ENCODE results near the gene ZNF283.
"Not testable (repeated sequence)": the region's sequence is repeated elsewhere in the genome, so short reads cannot be mapped to it uniquely, and the experiment has no call there.

Gene ZNF283

GRCh38 chr19:43817454-43817853, 9.7 kb upstream of the ZNF283 start:
- H3K9me3 ChIP-seq (ENCODE audit: control insufficient read depth, insufficient read depth, low read length); H3K36me3 ChIP-seq (ENCODE audit: control insufficient read depth, insufficient read depth, low read length); H3K4me3 ChIP-seq (ENCODE audit: low read depth, low read length); H3K4me1 ChIP-seq (ENCODE audit: control insufficient read depth, insufficient read depth, low read length); H3K27ac ChIP-seq (ENCODE audit: low read depth, low read length); H3K9ac ChIP-seq (ENCODE audit: low read depth, low read length): not testable (repeated sequence)
- H3K27me3 ChIP-seq (ENCODE audit: control insufficient read depth, insufficient read depth, low read length) = peaks cover 11% of the 10 kb centered on the region

GRCh38 chr19:43818500-43818899, 8.6 kb upstream of the ZNF283 start:
- peaks cover 9% of the 10 kb centered on the region; the same call in 1 of the 2 replicates for H3K9me3 ChIP-seq (ENCODE audit: control insufficient read depth, insufficient read depth, low read length)
- peaks cover 11% of the 10 kb centered on the region for H3K27me3 ChIP-seq (ENCODE audit: control insufficient read depth, insufficient read depth, low read length)
- H3K27ac ChIP-seq (ENCODE audit: low read depth, low read length) = no peak overlapping the region
- H3K4me3 ChIP-seq (ENCODE audit: low read depth, low read length) = no peak overlapping the region
- no peak overlapping the region for H3K9ac ChIP-seq (ENCODE audit: low read depth, low read length)
- no peaks in the 10 kb centered on the region for H3K4me1 ChIP-seq (ENCODE audit: control insufficient read depth, insufficient read depth, low read length)
- H3K36me3 ChIP-seq (ENCODE audit: control insufficient read depth, insufficient read depth, low read length) = no peaks in the 10 kb centered on the region

GRCh38 chr19:43820098-43820883, 6.8 kb upstream of the ZNF283 start:
- Histone ChIP-seq H3K4me3 (ENCODE audit: low read depth, low read length) (peak overlapping the region; percentile 20; the same call in 1 of the 2 replicates), H3K36me3 (ENCODE audit: control insufficient read depth, insufficient read depth, low read length) (no peaks in the 10 kb centered on the region), H3K4me1 (ENCODE audit: control insufficient read depth, insufficient read depth, low read length) (no peaks in the 10 kb centered on the region), H3K9ac (ENCODE audit: low read depth, low read length) (no peak overlapping the region), H3K27ac (ENCODE audit: low read depth, low read length) (no peak overlapping the region), H3K27me3 (ENCODE audit: control insufficient read depth, insufficient read depth, low read length) (peaks cover 11% of the 10 kb centered on the region), H3K9me3 (ENCODE audit: control insufficient read depth, insufficient read depth, low read length) (peaks cover 9% of the 10 kb centered on the region; the same call in 1 of the 2 replicates)

GRCh38 chr19:43820884-43821215, 6.3 kb upstream of the ZNF283 start:
- no peaks in the 10 kb centered on the region for H3K4me1 ChIP-seq (ENCODE audit: control insufficient read depth, insufficient read depth, low read length)
- no peak overlapping the region for H3K4me3 ChIP-seq (ENCODE audit: low read depth, low read length)
- peaks cover 9% of the 10 kb centered on the region; the same call in 1 of the 2 replicates for H3K9me3 ChIP-seq (ENCODE audit: control insufficient read depth, insufficient read depth, low read length)
- H3K27ac ChIP-seq (ENCODE audit: low read depth, low read length) = no peak overlapping the region
- no peak overlapping the region for H3K9ac ChIP-seq (ENCODE audit: low read depth, low read length)
- no peaks in the 10 kb centered on the region for H3K36me3 ChIP-seq (ENCODE audit: control insufficient read depth, insufficient read depth, low read length)
- peaks cover 11% of the 10 kb centered on the region for H3K27me3 ChIP-seq (ENCODE audit: control insufficient read depth, insufficient read depth, low read length)

- H3K27ac ChIP-seq (ENCODE audit: low read depth, low read length); H3K4me1 ChIP-seq (ENCODE audit: control insufficient read depth, insufficient read depth, low read length); H3K36me3 ChIP-seq (ENCODE audit: control insufficient read depth, insufficient read depth, low read length); H3K9ac ChIP-seq (ENCODE audit: low read depth, low read length); H3K4me3 ChIP-seq (ENCODE audit: low read depth, low read length): not testable (repeated sequence)
- peaks cover 15% of the 10 kb centered on the region for H3K27me3 ChIP-seq (ENCODE audit: control insufficient read depth, insufficient read depth, low read length)
- peaks cover 15% of the 10 kb centered on the region; the same call in 1 of the 2 replicates for H3K9me3 ChIP-seq (ENCODE audit: control insufficient read depth, insufficient read depth, low read length)
Measured at GRCh38 chr19:43823856-43824255, 3.3 kb upstream of the ZNF283 start.

- H3K27me3 ChIP-seq (ENCODE audit: control insufficient read depth, insufficient read depth, low read length) = peaks cover 12% of the 10 kb centered on the region
- not testable (repeated sequence) for H3K9ac ChIP-seq (ENCODE audit: low read depth, low read length); H3K27ac ChIP-seq (ENCODE audit: low read depth, low read length); H3K4me3 ChIP-seq (ENCODE audit: low read depth, low read length); H3K36me3 ChIP-seq (ENCODE audit: control insufficient read depth, insufficient read depth, low read length); H3K4me1 ChIP-seq (ENCODE audit: control insufficient read depth, insufficient read depth, low read length)
- H3K9me3 ChIP-seq (ENCODE audit: control insufficient read depth, insufficient read depth, low read length) = peaks cover 12% of the 10 kb centered on the region; the same call in 1 of the 2 replicates
Measured at GRCh38 chr19:43824572-43824971, 2.5 kb upstream of the ZNF283 start.

GRCh38 chr19:43839139-43839538, 12.0 kb downstream of the ZNF283 start:
- H3K9ac ChIP-seq (ENCODE audit: low read depth, low read length) = no peak overlapping the region
- H3K36me3 ChIP-seq (ENCODE audit: control insufficient read depth, insufficient read depth, low read length) = peaks cover 80% of the 10 kb centered on the region
- no peaks in the 10 kb centered on the region for H3K27me3 ChIP-seq (ENCODE audit: control insufficient read depth, insufficient read depth, low read length)
- H3K9me3 ChIP-seq (ENCODE audit: control insufficient read depth, insufficient read depth, low read length) = peaks cover 69% of the 10 kb centered on the region
- H3K27ac ChIP-seq (ENCODE audit: low read depth, low read length) = no peak overlapping the region
- no peak overlapping the region for H3K4me3 ChIP-seq (ENCODE audit: low read depth, low read length)
- no peaks in the 10 kb centered on the region for H3K4me1 ChIP-seq (ENCODE audit: control insufficient read depth, insufficient read depth, low read length)

- Histone ChIP-seq H3K27me3 (ENCODE audit: control insufficient read depth, insufficient read depth, low read length) (no peaks in the 10 kb centered on the region), H3K9me3 (ENCODE audit: control insufficient read depth, insufficient read depth, low read length) (peaks cover 90% of the 10 kb centered on the region), H3K4me1 (ENCODE audit: control insufficient read depth, insufficient read depth, low read length) (no peaks in the 10 kb centered on the region), H3K4me3 (ENCODE audit: low read depth, low read length) (no peak overlapping the region; the same call in 1 of the 2 replicates), H3K27ac (ENCODE audit: low read depth, low read length) (no peak overlapping the region), H3K36me3 (ENCODE audit: control insufficient read depth, insufficient read depth, low read length) (peaks cover 73% of the 10 kb centered on the region), H3K9ac (ENCODE audit: low read depth, low read length) (no peak overlapping the region)
Measured at GRCh38 chr19:43842007-43842406, 14.9 kb downstream of the ZNF283 start.

GRCh38 chr19:43847246-43847645, 20.1 kb downstream of the ZNF283 start:
- H3K27me3 ChIP-seq (ENCODE audit: control insufficient read depth, insufficient read depth, low read length) = no peaks in the 10 kb centered on the region
- peaks cover 95% of the 10 kb centered on the region for H3K9me3 ChIP-seq (ENCODE audit: control insufficient read depth, insufficient read depth, low read length)
- peak overlapping the region; percentile 41 for H3K27ac ChIP-seq (ENCODE audit: low read depth, low read length)
- no peaks in the 10 kb centered on the region for H3K4me1 ChIP-seq (ENCODE audit: control insufficient read depth, insufficient read depth, low read length)
- H3K9ac ChIP-seq (ENCODE audit: low read depth, low read length) = no peak overlapping the region
- H3K4me3 ChIP-seq (ENCODE audit: low read depth, low read length) = peak overlapping the region; percentile 37; the same call in 1 of the 2 replicates
- peaks cover 46% of the 10 kb centered on the region for H3K36me3 ChIP-seq (ENCODE audit: control insufficient read depth, insufficient read depth, low read length)

GRCh38 chr19:43847884-43848283, 20.8 kb downstream of the ZNF283 start:
- no peak overlapping the region for H3K9ac ChIP-seq (ENCODE audit: low read depth, low read length)
- peaks cover 39% of the 10 kb centered on the region for H3K36me3 ChIP-seq (ENCODE audit: control insufficient read depth, insufficient read depth, low read length)
- peak overlapping the region; percentile 41 for H3K27ac ChIP-seq (ENCODE audit: low read depth, low read length)
- H3K9me3 ChIP-seq (ENCODE audit: control insufficient read depth, insufficient read depth, low read length) = peaks cover 95% of the 10 kb centered on the region
- no peaks in the 10 kb centered on the region for H3K27me3 ChIP-seq (ENCODE audit: control insufficient read depth, insufficient read depth, low read length)
- H3K4me3 ChIP-seq (ENCODE audit: low read depth, low read length) = 0 out of 2 replicates have a peak overlapping the region, but pooled peaks have one; percentile 37
- H3K4me1 ChIP-seq (ENCODE audit: control insufficient read depth, insufficient read depth, low read length) = no peaks in the 10 kb centered on the region

GRCh38 chr19:43848821-43849220, 21.7 kb downstream of the ZNF283 start:
- no peaks in the 10 kb centered on the region for H3K4me1 ChIP-seq (ENCODE audit: control insufficient read depth, insufficient read depth, low read length)
- no peak overlapping the region for H3K27ac ChIP-seq (ENCODE audit: low read depth, low read length)
- no peaks in the 10 kb centered on the region for H3K27me3 ChIP-seq (ENCODE audit: control insufficient read depth, insufficient read depth, low read length)
- peaks cover 89% of the 10 kb centered on the region for H3K9me3 ChIP-seq (ENCODE audit: control insufficient read depth, insufficient read depth, low read length)
- H3K36me3 ChIP-seq (ENCODE audit: control insufficient read depth, insufficient read depth, low read length) = peaks cover 32% of the 10 kb centered on the region
- H3K9ac ChIP-seq (ENCODE audit: low read depth, low read length) = no peak overlapping the region
- peak overlapping the region; percentile 19; the same call in 1 of the 2 replicates for H3K4me3 ChIP-seq (ENCODE audit: low read depth, low read length)
